Brain pericyte (primary cell): Measurements from ENCODE around the gene CEBPZ.
A peak's percentile ranks its signal among the peaks of the same experiment; 100 is the strongest.
"Not testable (repeated sequence)": the region's sequence is repeated elsewhere in the genome, so short reads cannot be mapped to it uniquely, and the experiment has no call there.

ENCODE experiments used
- DNase-seq: peaks from one replicate; pipeline ENCODE4 v3.0.0-alpha.2; 2012; ENCODE audit warnings: low read depth, low spot score

CEBPZ gene

GRCh38 chr2:37224063-37224462, 7.3 kb downstream of the CEBPZ start:
- DNase-seq = no peak

- DNase-seq = no peak
Observed at GRCh38 chr2:37223131-37223530, 8.3 kb downstream of the CEBPZ start.

GRCh38 chr2:37219046-37219445, 12.3 kb downstream of the CEBPZ start:
- no peak for DNase-seq

- no peak for DNase-seq
Observed at GRCh38 chr2:37215250-37215649, 16.1 kb downstream of the CEBPZ start.

GRCh38 chr2:37211939-37212338, 19.5 kb downstream of the CEBPZ start:
- DNase-seq = no peak

- DNase-seq = no peak
Observed at GRCh38 chr2:37211212-37211611, 20.2 kb downstream of the CEBPZ start.

GRCh38 chr2:37206760-37207159, 24.6 kb downstream of the CEBPZ start:
- DNase-seq = not testable (repeated sequence)

GRCh38 chr2:37205689-37206341, 25.6 kb downstream of the CEBPZ start:
- no peak for DNase-seq

GRCh38 chr2:37205071-37205661, 26.2 kb downstream of the CEBPZ start:
- DNase-seq = not testable (repeated sequence)

GRCh38 chr2:37203708-37204107, 27.7 kb downstream of the CEBPZ start:
- DNase-seq = no peak

GRCh38 chr2:37201766-37202165, 29.6 kb downstream of the CEBPZ start:
- DNase-seq = no peak

- DNase-seq = no peak
Observed at GRCh38 chr2:37201208-37201607, 30.2 kb downstream of the CEBPZ start.

- DNase-seq = no peak
Observed at GRCh38 chr2:37198681-37199065, 32.7 kb downstream of the CEBPZ start.

- DNase-seq = peak; percentile 44
Observed at GRCh38 chr2:37196320-37197195, 34.8 kb downstream of the CEBPZ start, which contains the start of gene CEBPZOS. Gene CEBPZOS, plus strand, starts transcription at chr2:37196496. Its CDS starts 3,209 bp downstream, at chr2:37199705.

- DNase-seq = not testable (repeated sequence)
Observed at GRCh38 chr2:37195862-37196319, 35.5 kb downstream of the CEBPZ start.

- DNase-seq = no peak
Observed at GRCh38 chr2:37192551-37192950, 38.8 kb downstream of the CEBPZ start.

GRCh38 chr2:37191747-37192146, 39.6 kb downstream of the CEBPZ start:
- DNase-seq = no peak

GRCh38 chr2:37191253-37191652, 40.1 kb downstream of the CEBPZ start:
- no peak for DNase-seq

GRCh38 chr2:37190290-37190689, 41.1 kb downstream of the CEBPZ start:
- DNase-seq = no peak

- peak; percentile 54 for DNase-seq
Observed at GRCh38 chr2:37189452-37190153, 41.8 kb downstream of the CEBPZ start.

- DNase-seq = no peak
Observed at GRCh38 chr2:37188570-37188969, 42.8 kb downstream of the CEBPZ start, which contains the start of gene SULT6B1. Gene SULT6B1, minus strand, starts transcription at chr2:37188670. Its CDS starts 30 bp downstream, at chr2:37188640.
